GM19324 (cell line): ENCODE measurements around the gene SULT6B1.
"Not testable (repeated sequence)": the region's sequence is repeated elsewhere in the genome, so short reads cannot be mapped to it uniquely, and the experiment has no call there.

Experiments
- ATAC-seq: cut with Tn5 transposase; IDR thresholded peaks from one replicate; pipeline ENCODE4 v1.9.1; 2021; ENCODE audit warnings: mild to moderate bottlenecking, moderate library complexity; ENCODE audit not compliant: unreplicated experiment, low FRiP score

The SULT6B1 gene

DNA sequence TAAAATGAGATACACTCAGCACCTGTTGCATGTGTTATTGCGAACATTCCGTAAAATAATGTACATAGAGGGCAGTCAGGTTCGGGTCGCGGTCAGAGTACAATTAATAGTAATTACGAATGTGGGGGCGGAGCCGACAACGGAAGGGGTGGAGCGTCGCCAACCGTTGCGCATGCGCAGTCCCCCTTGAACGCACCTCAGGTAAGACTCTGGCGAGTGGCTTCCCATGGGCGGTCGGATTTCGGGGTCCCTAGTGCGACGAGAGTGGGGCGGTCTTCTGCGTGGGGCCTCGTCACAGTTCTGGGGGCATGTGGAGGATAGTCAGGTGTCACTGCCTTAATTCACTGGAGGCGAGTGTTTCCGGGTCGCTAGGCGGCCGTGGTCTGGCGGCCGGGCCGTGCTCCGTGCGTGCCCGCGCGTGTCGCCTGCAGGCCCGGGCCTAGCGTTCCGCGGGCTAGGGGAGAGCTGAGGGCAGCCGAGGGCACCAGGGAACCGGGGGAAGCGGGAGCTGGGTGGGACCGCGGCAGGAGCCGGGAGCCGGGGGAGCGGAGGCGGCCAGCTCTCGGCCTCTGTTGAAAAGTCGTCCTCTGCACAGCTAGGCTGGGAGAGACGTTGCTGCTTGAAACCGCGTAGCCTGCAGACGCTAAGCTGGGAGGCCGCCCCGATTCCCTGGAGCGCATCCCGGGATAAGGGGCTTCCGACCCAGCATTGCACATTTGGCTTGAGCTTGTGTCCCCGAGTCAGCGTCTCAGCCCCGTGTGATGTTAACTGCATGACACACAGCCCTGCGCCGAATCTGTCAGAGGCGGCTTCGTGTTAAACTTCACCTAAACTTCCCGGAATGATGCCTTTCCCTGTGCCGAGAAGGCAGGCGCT is 8.1 kb upstream of the SULT6B1 start, which contains the start of gene CEBPZOS:
TSS of gene CEBPZOS (plus strand) at position 177 of the 876 bp plus-strand sequence. CDS start 3,209 bp downstream, outside the sequence.
- ATAC-seq = peak; percentile 83

DNA sequence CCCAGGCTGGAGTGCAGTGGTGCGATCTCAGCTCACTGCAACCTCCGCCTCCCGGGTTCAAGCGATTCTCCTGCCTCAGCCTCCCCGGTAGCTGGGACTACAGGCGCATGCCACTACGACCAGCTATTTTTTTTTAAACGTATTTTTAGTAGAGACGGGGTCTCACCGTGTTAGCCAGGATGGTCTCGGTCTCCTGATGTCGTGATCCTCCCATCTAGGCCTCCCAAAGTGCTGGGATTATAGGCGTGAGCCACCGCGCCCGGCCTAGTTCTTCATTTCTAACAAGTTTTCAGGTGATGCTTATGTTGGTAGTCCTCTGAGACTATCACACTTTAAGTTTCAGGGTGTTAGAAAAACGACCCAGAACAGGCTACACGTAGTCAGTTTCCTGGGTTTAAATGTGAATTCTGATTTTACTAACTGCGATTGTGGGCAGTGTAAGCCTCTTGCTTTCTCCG is 7.4 kb upstream of the SULT6B1 start:
- ATAC-seq = not testable (repeated sequence)

DNA sequence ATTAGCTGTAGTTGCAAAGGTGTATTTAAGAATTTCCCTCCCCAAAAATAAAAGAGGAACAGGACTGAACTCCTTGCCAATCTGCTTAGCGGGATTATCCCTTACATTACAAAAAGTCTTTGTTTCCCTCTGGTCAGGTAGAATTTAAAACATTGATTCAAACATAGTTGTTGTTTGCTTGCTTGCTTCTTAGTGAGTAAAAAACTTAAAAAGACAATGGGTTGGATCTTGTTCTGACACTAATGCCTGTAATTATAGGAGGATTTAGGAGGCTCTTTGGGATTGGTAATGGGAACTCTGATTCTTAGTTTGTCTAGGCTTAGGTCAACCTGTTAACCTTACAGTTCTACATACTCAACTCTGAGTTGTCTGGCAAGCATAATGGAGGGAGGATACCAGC is 4.1 kb upstream of the SULT6B1 start:
- no peak for ATAC-seq

- ATAC-seq = no peak
Measured at GRCh38 chr2:37191747-37192146, 3.3 kb upstream of the SULT6B1 start.

GRCh38 chr2:37191253-37191652 is 2.8 kb upstream of the SULT6B1 start:
- no peak for ATAC-seq

GRCh38 chr2:37190290-37190689 is 1.8 kb upstream of the SULT6B1 start:
- ATAC-seq = no peak

GRCh38 chr2:37189452-37190153 is 1.1 kb upstream of the SULT6B1 start:
- ATAC-seq = no peak

DNA sequence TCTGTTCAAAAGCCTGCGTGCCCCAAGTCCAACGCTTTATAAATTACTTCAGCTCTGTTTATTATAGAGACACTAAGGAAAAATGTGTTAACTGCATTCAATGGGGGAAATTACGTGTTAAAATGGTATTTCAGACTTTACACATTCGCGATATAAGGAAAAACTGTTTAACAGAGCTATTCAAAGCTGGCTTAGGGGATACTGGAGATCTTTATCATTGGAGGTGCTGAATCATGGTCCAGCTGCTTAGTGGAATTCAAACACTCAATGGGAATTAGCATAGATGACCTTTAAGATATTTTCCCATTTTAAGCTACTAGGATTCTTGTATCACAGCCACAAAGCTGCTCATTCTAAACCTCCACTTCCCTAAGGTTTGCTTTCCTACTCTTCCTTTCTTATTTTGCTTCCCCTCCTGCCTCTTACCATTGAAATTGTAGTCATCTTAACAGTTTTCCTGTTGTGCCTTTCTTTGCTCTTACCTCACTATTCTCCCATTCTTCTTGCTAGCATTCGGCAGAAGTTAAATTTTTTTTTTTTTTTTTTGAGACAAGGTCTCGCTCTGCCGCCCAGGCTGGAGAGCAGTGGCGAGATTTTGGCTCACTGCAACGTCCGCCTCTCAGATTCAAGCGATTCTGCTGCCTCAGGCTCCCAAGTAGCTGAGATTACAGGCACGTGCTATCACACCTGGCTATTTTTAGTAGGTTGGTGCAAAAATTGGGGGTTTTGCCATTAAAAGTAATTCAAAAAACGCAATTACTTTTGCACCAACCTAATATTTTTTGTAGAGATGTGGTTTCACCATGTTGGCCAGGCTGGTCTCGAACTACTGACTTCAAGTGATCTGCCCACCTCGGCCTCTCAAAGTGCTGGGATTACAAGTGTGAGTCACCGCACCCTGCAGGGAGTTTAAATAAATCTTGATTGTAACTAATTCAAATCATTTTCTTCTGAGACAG is 6.5 kb downstream of the SULT6B1 start:
- ATAC-seq = no peak

- ATAC-seq = no peak
Measured at GRCh38 chr2:37180640-37181039, 7.8 kb downstream of the SULT6B1 start.

- no peak for ATAC-seq
Measured at GRCh38 chr2:37180006-37180639, 8.3 kb downstream of the SULT6B1 start.

DNA sequence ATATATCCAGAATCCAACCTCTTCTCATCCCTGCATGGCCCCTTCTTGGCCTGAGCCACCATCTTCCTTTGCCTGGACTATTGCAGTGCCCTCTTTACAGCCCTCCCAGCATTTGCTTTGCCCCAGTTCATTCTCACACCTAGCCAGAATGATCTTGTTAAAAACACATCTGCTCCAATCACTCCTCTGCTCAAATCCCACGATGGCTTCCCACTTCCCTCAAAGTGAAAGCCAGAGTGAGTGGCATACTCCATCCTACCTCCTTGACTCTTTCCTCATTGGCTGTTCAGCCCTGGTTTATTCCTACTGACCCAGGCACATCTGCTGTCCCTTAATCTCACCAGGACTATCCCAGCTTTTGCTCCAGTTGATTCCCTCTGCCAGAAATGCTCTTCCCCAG is 14.7 kb downstream of the SULT6B1 start:
- no peak for ATAC-seq

- ATAC-seq = no peak
Measured at GRCh38 chr2:37171624-37171950, 16.9 kb downstream of the SULT6B1 start.

DNA sequence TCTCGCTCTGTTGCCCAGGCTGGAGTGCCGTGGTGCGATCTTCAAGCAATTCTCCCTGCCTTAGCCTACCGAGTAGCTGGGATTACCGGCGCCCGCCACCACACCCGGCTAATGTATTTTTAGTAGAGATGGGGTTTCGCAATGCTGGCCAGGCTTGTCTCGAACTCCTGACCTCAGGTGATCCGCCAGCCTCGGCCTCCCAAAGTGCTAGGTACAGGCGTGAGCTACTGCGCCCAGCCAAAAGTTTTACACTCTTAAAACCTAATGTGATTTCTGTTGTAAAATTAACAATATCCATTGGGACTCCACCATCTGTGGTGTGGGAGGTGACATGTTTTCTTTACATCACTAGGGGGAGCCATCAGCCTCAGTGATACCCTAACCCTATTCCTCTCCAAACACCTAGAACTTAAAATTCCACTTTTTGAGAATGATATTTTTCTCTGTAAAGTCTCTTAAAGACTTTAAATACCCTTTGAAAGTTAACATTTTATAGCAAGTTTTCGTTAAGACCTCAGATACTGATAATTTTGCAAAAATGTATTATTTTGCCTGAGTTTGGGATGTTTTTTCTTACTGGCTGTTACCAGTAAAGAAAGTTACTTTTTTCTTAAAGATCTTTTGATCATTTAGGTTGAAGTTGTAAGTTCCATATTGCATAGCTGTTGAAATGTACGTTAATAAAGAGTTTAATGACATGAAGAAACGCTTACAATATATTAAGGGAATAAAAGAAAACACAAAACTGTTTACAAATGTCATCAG is 20.1 kb downstream of the SULT6B1 start:
- no peak for ATAC-seq

GRCh38 chr2:37167636-37168180 is 20.8 kb downstream of the SULT6B1 start:
- ATAC-seq = no peak

DNA sequence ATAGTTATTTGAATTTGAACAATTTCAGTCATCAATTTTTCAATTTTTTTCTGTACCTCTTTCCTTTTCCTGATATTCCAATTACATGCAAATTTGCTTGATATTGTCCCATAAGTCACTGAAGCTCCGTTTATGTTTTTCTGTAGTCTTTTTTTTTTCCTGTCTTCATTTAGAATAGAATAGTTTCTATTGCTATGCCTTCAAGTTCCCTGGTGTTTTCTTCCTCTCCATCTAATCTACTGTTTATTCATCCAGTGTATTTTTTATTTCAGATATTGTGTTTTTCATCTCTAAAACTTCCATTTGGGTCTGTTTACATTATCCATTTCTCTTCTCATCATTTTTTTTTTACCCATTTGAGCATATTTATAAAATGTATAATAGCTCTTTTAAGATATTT is 23.7 kb downstream of the SULT6B1 start:
- no peak for ATAC-seq

DNA sequence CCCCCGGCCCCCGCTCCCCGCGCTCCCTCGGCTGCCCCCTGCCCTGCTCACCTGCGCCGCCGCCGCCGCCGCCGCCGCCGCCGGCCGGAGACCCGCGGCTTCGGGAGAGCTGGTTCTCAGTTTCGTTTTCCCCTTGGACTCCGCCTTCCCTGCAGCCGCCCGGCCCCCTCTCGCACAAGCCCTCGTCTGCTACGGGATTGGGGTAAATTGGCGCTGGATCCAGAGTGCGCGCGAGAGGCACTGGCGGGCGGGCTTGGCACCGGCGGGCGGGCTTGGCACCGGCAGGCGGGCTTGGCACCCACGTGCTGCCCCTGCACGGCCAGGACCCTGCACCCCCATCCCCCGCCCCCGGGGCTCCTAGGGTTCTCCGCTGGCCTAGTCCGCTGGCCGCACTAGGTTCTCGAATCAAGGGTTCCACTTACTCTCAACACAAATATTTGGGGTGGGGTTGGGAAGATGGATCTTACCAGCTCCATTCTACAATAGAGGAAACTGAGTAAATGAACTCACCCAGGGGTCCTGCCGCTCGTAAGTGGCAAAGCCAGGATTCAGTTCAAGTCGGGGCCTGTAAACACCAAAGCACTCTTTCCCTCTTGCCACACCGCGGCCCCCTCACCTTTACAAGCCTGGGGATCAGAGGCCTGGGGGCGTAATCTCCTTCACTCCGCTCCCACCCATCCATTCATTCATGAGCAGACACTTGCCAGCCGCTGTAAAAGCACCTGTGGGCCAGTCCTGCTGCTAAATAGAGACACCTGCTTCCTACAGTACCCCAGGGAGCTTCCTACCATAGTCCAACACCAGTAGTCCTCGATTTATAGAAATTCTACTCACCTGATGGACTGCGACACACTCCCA is 31.4 kb downstream of the SULT6B1 start, which contains the start of gene EIF2AK2:
TSS of gene EIF2AK2 (minus strand) at position 124 of the 858 bp plus-strand sequence. CDS start 9,174 bp downstream, outside the sequence.
- ATAC-seq = peak; percentile 74

GRCh38 chr2:37156071-37156856 is 32.2 kb downstream of the SULT6B1 start:
- ATAC-seq = peak; percentile 27
